HEK293T (cell line): ENCODE measurements around the gene TAS2R60.

Experiments used
- CTCF ChIA-PET: fragments of 350-600 bp; formaldehyde crosslinking; extraction: SDS; loops from one replicate; lab custom pipeline; 2021; ENCODE audit warnings: antibody characterized with exemption, inconsistent platforms; lab: Yijun Ruan, JAX
- POLR2A ChIA-PET: fragments of 350-600 bp; formaldehyde crosslinking; extraction: SDS; loops from one replicate; lab custom pipeline; 2020; ENCODE audit warnings: antibody characterized with exemption, inconsistent platforms; lab: Yijun Ruan, JAX
- DNase-seq: peaks from one replicate; pipeline ENCODE4 v3.0.0; 2012; ENCODE audit warnings: mixed read lengths; ENCODE audit errors: extremely low spot score
- ARNT ChIP-seq: fragments of 450-650 bp; IDR thresholded peaks from 2 replicates; pipeline ENCODE4 v1.6.1; 2017; ENCODE audit warnings: mild to moderate bottlenecking
- BHLHE40 ChIP-seq: fragments of 450-650 bp; IDR thresholded peaks from 2 replicates; pipeline ENCODE4 v1.6.1; 2016; ENCODE audit warnings: mild to moderate bottlenecking, moderate library complexity, borderline replicate concordance
- CTBP1 ChIP-seq: fragments of 450-650 bp; IDR thresholded peaks from 2 replicates; pipeline ENCODE4 v1.6.1; 2016; ENCODE audit warnings: borderline replicate concordance
- ELF4 ChIP-seq: fragments of 450-650 bp; IDR thresholded peaks from 2 replicates; pipeline ENCODE4 v1.6.1; 2017; ENCODE audit warnings: antibody characterized with exemption
- FOXA1 ChIP-seq: fragments of 450-650 bp; IDR thresholded peaks from 2 replicates; pipeline ENCODE4 v1.6.1; 2016; ENCODE audit warnings: mild to moderate bottlenecking
- FOXK2 ChIP-seq: fragments of 450-650 bp; IDR thresholded peaks from 2 replicates; pipeline ENCODE4 v1.6.1; 2016; ENCODE audit warnings: mild to moderate bottlenecking
- FOXM1 ChIP-seq: fragments of 450-650 bp; IDR thresholded peaks from 2 replicates; pipeline ENCODE4 v1.6.1; 2017; ENCODE audit warnings: mild to moderate bottlenecking, borderline replicate concordance
- HDGF ChIP-seq: fragments of 450-650 bp; IDR thresholded peaks from 2 replicates; pipeline ENCODE4 v1.6.1; 2017; ENCODE audit warnings: antibody characterized with exemption, borderline replicate concordance
- L3MBTL2 ChIP-seq: fragments of 450-650 bp; conservative IDR thresholded peaks from 2 replicates; pipeline ENCODE4 v1.6.1; 2016; ENCODE audit warnings: mild to moderate bottlenecking
- LEF1 ChIP-seq: fragments of 450-650 bp; IDR thresholded peaks from 2 replicates; pipeline ENCODE4 v1.6.1; 2017; ENCODE audit warnings: mild to moderate bottlenecking, borderline replicate concordance
- NFRKB ChIP-seq: fragments of 450-650 bp; IDR thresholded peaks from 2 replicates; pipeline ENCODE4 v1.6.1; 2016; ENCODE audit warnings: mild to moderate bottlenecking, moderate library complexity
- PKNOX1 ChIP-seq: fragments of 450-650 bp; IDR thresholded peaks from 2 replicates; pipeline ENCODE4 v1.6.1; 2016
- SP1 ChIP-seq: fragments of 450-650 bp; IDR thresholded peaks from 2 replicates; pipeline ENCODE4 v1.6.1; 2017
- SUZ12 ChIP-seq: fragments of 450-650 bp; IDR thresholded peaks from 2 replicates; pipeline ENCODE4 v1.6.1; 2016; ENCODE audit warnings: mild to moderate bottlenecking
- TARDBP ChIP-seq: fragments of 450-650 bp; IDR thresholded peaks from 2 replicates; pipeline ENCODE4 v1.6.1; 2016
- ZNF384 ChIP-seq: fragments of 450-650 bp; IDR thresholded peaks from 2 replicates; pipeline ENCODE4 v1.6.1; 2016

TAS2R60 gene

GRCh38 chr7:143443153-143443552 is at the start of gene TAS2R60:
Gene TAS2R60, plus strand, starts transcription at chr7:143443453. Its CDS starts 0 bp downstream, at chr7:143443453.
- CTCF ChIA-PET = no interaction called here
- no peak for DNase-seq
- POLR2A ChIA-PET = no interaction called here
- TF ChIP-seq TARDBP (no peak), PKNOX1 (no peak), FOXA1 (no peak), SP1 (no peak), FOXK2 (no peak), LEF1 (no peak), BHLHE40 (no peak), ELF4 (no peak), HDGF (no peak), L3MBTL2 (no peak), ARNT (no peak), CTBP1 (no peak), ZNF384 (no peak)

- CTCF ChIA-PET = interaction anchor here (1.4 kb wide), 1 partner anchor 154 kb away, joined by 3 read pairs; no protein-coding TSS in a partner anchor
- TF ChIP-seq FOXK2 = no peak
- TF ChIP-seq ZNF384 = no peak
- TF ChIP-seq ARNT = no peak
- TF ChIP-seq L3MBTL2 = no peak
- no peak for TF ChIP-seq FOXM1
- no peak for TF ChIP-seq SP1
- TF ChIP-seq CTBP1 = no peak
- no peak for TF ChIP-seq FOXA1
- no peak for TF ChIP-seq BHLHE40
- TF ChIP-seq PKNOX1 = no peak
- DNase-seq = no peak
- POLR2A ChIA-PET = interaction anchor here (2.5 kb wide), 1 partner anchor 13 kb away, joined by 7 read pairs; the partner anchor contains the start of gene ZYX
These were observed 49.2 kb upstream of the TAS2R60 start for GRCh38 chr7:143394068-143394467.

- DNase-seq = no peak
- POLR2A ChIA-PET = no interaction called here
- CTCF ChIA-PET = no interaction called here
- TF ChIP-seq ZNF384 (no peak), ELF4 (no peak), SP1 (no peak), CTBP1 (no peak)
These were observed 48.5 kb upstream of the TAS2R60 start for GRCh38 chr7:143394777-143395176.

GRCh38 chr7:143395187-143396149 is 47.8 kb upstream of the TAS2R60 start:
- no peak for DNase-seq
- ChIA-PET POLR2A (interaction anchor here (1.3 kb wide), 1 partner anchor 14 kb away, joined by 5 read pairs; no protein-coding TSS in a partner anchor), CTCF (no interaction called here)
- TF ChIP-seq FOXA1 (no peak), TARDBP (no peak), ZNF384 (no peak), NFRKB (no peak), SP1 (no peak), LEF1 (no peak), HDGF (no peak), ARNT (no peak), ELF4 (no peak), FOXM1 (no peak)

- no peak for TF ChIP-seq TARDBP
- TF ChIP-seq PKNOX1 = no peak
- no peak for TF ChIP-seq FOXK2
- no peak for TF ChIP-seq BHLHE40
- no peak for TF ChIP-seq ARNT
- TF ChIP-seq NFRKB = no peak
- TF ChIP-seq SP1 = no peak
- TF ChIP-seq SUZ12 = no peak
- TF ChIP-seq FOXA1 = no peak
- TF ChIP-seq HDGF = no peak
- TF ChIP-seq ELF4 = no peak
- TF ChIP-seq LEF1 = no peak
- TF ChIP-seq ZNF384 = no peak
- TF ChIP-seq L3MBTL2 = no peak
- ChIA-PET CTCF (no interaction called here), POLR2A (interaction anchor here (1.3 kb wide), 1 partner anchor 14 kb away, joined by 5 read pairs; no protein-coding TSS in a partner anchor)
- DNase-seq = no peak
These were observed 47.1 kb upstream of the TAS2R60 start for GRCh38 chr7:143396182-143396581.
